Keratinocyte (primary cell): ENCODE results near the gene LILRA6. TPM values are rescaled to one million over a fixed set of nuclear protein-coding genes. Genes with fewer than 3 reads are reported as not detected.
A peak's percentile ranks its signal among the peaks of the same experiment; 100 is the strongest.

ENCODE experiments used
- DNase-seq: peaks from one replicate; pipeline ENCODE4 v3.0.0-alpha.2; 2011; ENCODE audit warnings: low read depth, missing footprints, low spot score
- FAIRE-seq: peaks from 2 replicates; lab custom pipeline; 2011; peaks lifted over from hg19 to GRCh38; lab: Jason Lieb, UNC
- H2AFZ ChIP-seq: 2 replicates; pipeline ENCODE4 v1.6.0; 2012; ENCODE audit warnings: low read length, control low read depth, inconsistent platforms; ENCODE audit not compliant: control insufficient read depth
- H3K27ac ChIP-seq: 2 replicates; pipeline ENCODE4 v1.5.1; 2011; ENCODE audit warnings: low read length; ENCODE audit not compliant: control insufficient read depth, insufficient read depth
- H3K27me3 ChIP-seq: 3 replicates; pipeline ENCODE4 v1.6.0; 2011; ENCODE audit warnings: low read length; ENCODE audit not compliant: control insufficient read depth, insufficient read depth; ENCODE audit errors: extremely low read depth
- H3K36me3 ChIP-seq, 2 experiments: 2 replicates in 1 of 2; 3 replicates in 1 of 2; pipeline ENCODE4 v1.5.1; 2011; ENCODE audit warnings: low read length in 2 of 2, mild to moderate bottlenecking in 1 of 2; ENCODE audit not compliant: control insufficient read depth in 2 of 2, insufficient read depth in 2 of 2; ENCODE audit errors: extremely low read depth in 1 of 2
- H3K4me1 ChIP-seq: 3 replicates; pipeline ENCODE4 v1.5.1; 2011; ENCODE audit warnings: low read length; ENCODE audit not compliant: control insufficient read depth, insufficient read depth; ENCODE audit errors: extremely low read depth
- H3K4me2 ChIP-seq: 3 replicates; pipeline ENCODE4 v1.6.0; 2011; ENCODE audit warnings: low read depth, low read length; ENCODE audit not compliant: control insufficient read depth, insufficient read depth; ENCODE audit errors: extremely low read depth
- H3K4me3 ChIP-seq, 3 experiments: fragments of 200-600 bp in 1 of 3; sonication (generic) in 1 of 3; 2 replicates in 2 of 3; 3 replicates in 1 of 3; pipeline ENCODE4 v1.5.1; 2011 to 2016; ENCODE audit warnings: low read length in 3 of 3, mild to moderate bottlenecking in 3 of 3, control low read depth in 2 of 3, inconsistent platforms in 1 of 3, low read depth in 1 of 3, mixed read lengths in 1 of 3, mixed run types in 1 of 3, moderate library complexity in 1 of 3; ENCODE audit not compliant: control insufficient read depth in 2 of 3, insufficient read depth in 2 of 3; ENCODE audit errors: extremely low read depth in 1 of 3
- H3K79me2 ChIP-seq: 2 replicates; pipeline ENCODE4 v1.6.0; 2012; ENCODE audit warnings: low read length; ENCODE audit not compliant: control insufficient read depth, insufficient read depth
- H3K9ac ChIP-seq: 3 replicates; pipeline ENCODE4 v1.6.0; 2011; ENCODE audit warnings: low read length; ENCODE audit not compliant: control insufficient read depth, insufficient read depth; ENCODE audit errors: extremely low read depth
- H3K9me1 ChIP-seq: 3 replicates; pipeline ENCODE4 v1.6.0; 2011; ENCODE audit warnings: low read length; ENCODE audit not compliant: control insufficient read depth, insufficient read depth; ENCODE audit errors: extremely low read depth
- H3K9me3 ChIP-seq: 2 replicates; pipeline ENCODE4 v1.5.1; 2012; ENCODE audit warnings: low read depth, low read length; ENCODE audit not compliant: control insufficient read depth
- H4K20me1 ChIP-seq: 3 replicates; pipeline ENCODE4 v1.6.0; 2011; ENCODE audit warnings: low read length; ENCODE audit not compliant: control insufficient read depth, insufficient read depth; ENCODE audit errors: extremely low read depth
- CTCF ChIP-seq, 3 experiments: IDR thresholded peaks in 1 of 3; conservative IDR thresholded peaks in 1 of 3; optimal IDR thresholded peaks in 1 of 3; 2 replicates in 2 of 3; 3 replicates in 1 of 3; pipeline versions ENCODE3 to v1.5.1; 2011; ENCODE audit warnings: low read length in 3 of 3, mild to moderate bottlenecking in 3 of 3, moderate library complexity in 2 of 3, control low read depth in 1 of 3, inconsistent platforms in 1 of 3; ENCODE audit not compliant: insufficient read depth in 2 of 3; ENCODE audit errors: extremely low read depth in 1 of 3
- EZH2 ChIP-seq: IDR thresholded peaks from one replicate; pipeline ENCODE4 v1.6.1; 2012; ENCODE audit warnings: inconsistent platforms, mild to moderate bottlenecking, low read length, moderate library complexity
- dilution Hi-C: fragments of 300-500 bp; cut with MboI; formaldehyde crosslinking; loops from one replicate; pipeline ENCODE4 v1.7.0; 2020; ENCODE audit warnings: low sequenced_read_pairs; ENCODE audit not compliant: extremely low pct_ligation_motif_present
- polyA plus RNA-seq, 5 experiments: library from polyadenylated mRNA; depleted of rRNA in 3 of 5; stranded (reverse) in 3 of 5; stranded (forward) in 1 of 5; unstranded in 1 of 5; fragments of >200 nt; gene quantifications; 1 replicate in 1 of 5; 2 replicates in 3 of 5; 3 replicates in 1 of 5; pipeline versions ENCODE4 v1.2.1 to v1.2.3, GENCODE V29; 2011 to 2012; ENCODE audit warnings: missing spikeins in 2 of 5, low read depth in 1 of 5, low replicate concordance in 1 of 5

LILRA6 gene
- polyA plus RNA-seq, 1 donor (not counting 4 experiments of a cell fraction or from before 2014, with no cell fraction given): not detected

GRCh38 chr19:54201980-54202379, 40.6 kb downstream of the LILRA6 start:
- no peak for TF ChIP-seq CTCF (optimal IDR thresholded peaks at IDR 0.05 in 1 of 3, IDR thresholded peaks at IDR 0.05 in 1 of 3, conservative IDR thresholded peaks at IDR 0.05 in 1 of 3; ENCODE audit: extremely low read depth in 1 of 3, insufficient read depth in 2 of 3, low read length in 3 of 3)
- TF ChIP-seq EZH2: no peak
- Histone ChIP-seq H3K79me2 (peaks cover 62% of the 10 kb centered on the region), H2AFZ (no peak overlapping the region), H3K4me2 (peak overlapping the region; percentile 98), H3K4me3 (peak overlapping the region; percentile 70 to 92 (median 92)), H3K27ac (peak overlapping the region; percentile 94), H3K9ac (peak overlapping the region; percentile 94), H3K9me3 (no peaks in the 10 kb centered on the region), H4K20me1 (peaks cover 59% of the 10 kb centered on the region), H3K9me1 (peaks cover 2% of the 10 kb centered on the region), H3K36me3 (peaks cover 36 to 53% of the 10 kb centered on the region in 2 experiments), H3K27me3 (no peaks in the 10 kb centered on the region), H3K4me1 (peaks cover 29% of the 10 kb centered on the region)
- FAIRE-seq (no peak), DNase-seq (no peak)
- dilution Hi-C loops: no loop called here

GRCh38 chr19:54201172-54201701, 41.4 kb downstream of the LILRA6 start:
- peaks cover 52% of the 10 kb centered on the region for H4K20me1 ChIP-seq
- no peak overlapping the region for H2AFZ ChIP-seq
- TF ChIP-seq CTCF (optimal IDR thresholded peaks at IDR 0.05 in 1 of 3, IDR thresholded peaks at IDR 0.05 in 1 of 3, conservative IDR thresholded peaks at IDR 0.05 in 1 of 3; ENCODE audit: extremely low read depth in 1 of 3, insufficient read depth in 2 of 3, low read length in 3 of 3) (no peak), EZH2 (no peak)
- peak overlapping the region; percentile 70 to 92 (median 92) for H3K4me3 ChIP-seq
- dilution Hi-C loops: no loop called here
- H3K9ac ChIP-seq: peak overlapping the region; percentile 94
- H3K27me3 ChIP-seq: no peaks in the 10 kb centered on the region
- H3K4me1 ChIP-seq: peaks cover 33% of the 10 kb centered on the region
- peaks cover 29 to 46% of the 10 kb centered on the region in 2 experiments for H3K36me3 ChIP-seq
- peaks cover 56% of the 10 kb centered on the region for H3K79me2 ChIP-seq
- peak overlapping the region; percentile 98 for H3K4me2 ChIP-seq
- no peaks in the 10 kb centered on the region for H3K9me3 ChIP-seq
- no peak for DNase-seq
- no peak for FAIRE-seq
- peak overlapping the region; percentile 94 for H3K27ac ChIP-seq
- H3K9me1 ChIP-seq: peaks cover 2% of the 10 kb centered on the region
